ENCODE data around the gene DNAH11.

- no peak for TF ChIP-seq POLR2A (IDR thresholded peaks at IDR 0.05)
- no peak for TF ChIP-seq CTCF (IDR thresholded peaks at IDR 0.05 in 4 of 5, conservative IDR thresholded peaks at IDR 0.05 in 1 of 5)
These were observed 379.8 kb downstream of the DNAH11 start for GRCh38 chr7:21922605-21923004.
